Stimulated activated CD8-positive, alpha-beta memory T cell treated with anti-CD3 and anti-CD28 coated beads, Interleukin-15, amount 100 ng/mL, for 48 hours (primary cell): ENCODE results near the gene CCNF.
A peak's percentile ranks its signal among the peaks of the same experiment; 100 is the strongest.

Experiments
- DNase-seq, 2 donors: peaks; one replicate each; pipeline ENCODE4 v3.0.0-alpha.2; 2020; ENCODE audit warnings: low read depth in 2 of 2

CCNF gene

DNA sequence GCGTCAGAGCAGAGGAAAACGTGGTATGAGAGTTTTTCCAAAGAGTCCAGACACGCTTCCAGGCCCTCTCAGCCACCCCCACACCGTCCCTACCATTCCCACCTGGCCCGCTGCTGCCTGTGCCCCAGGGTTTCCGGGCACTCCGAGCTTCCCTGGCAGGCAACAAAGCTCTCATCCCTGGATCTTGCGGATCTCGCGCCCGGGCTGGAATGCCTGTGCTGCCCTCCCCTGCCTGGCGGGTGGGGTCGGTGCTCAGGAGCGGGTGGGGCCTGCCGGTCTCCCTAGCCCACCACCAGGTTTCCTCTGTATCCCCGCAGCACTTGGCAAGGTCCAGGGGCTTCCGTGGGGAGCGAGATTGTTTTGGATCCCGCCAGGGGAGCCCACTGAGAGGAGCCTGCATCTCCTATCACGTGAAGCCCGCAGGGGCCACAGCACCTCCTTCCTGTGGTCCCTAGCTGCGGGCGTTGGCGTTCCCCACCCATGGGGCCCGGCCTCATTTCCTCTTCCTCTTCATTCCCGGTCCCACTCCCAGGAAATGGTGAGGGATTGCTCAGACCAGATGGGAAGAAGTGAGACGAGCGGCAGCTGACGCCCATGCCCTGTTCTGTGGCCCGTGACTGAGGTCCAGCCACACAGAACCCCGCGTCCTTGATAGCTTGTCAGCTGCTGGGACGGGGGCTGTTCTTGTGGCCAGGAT lies 56.7 kb downstream of the CCNF start:
- no peak for DNase-seq

GRCh38 chr16:2486645-2487516 lies 57.6 kb downstream of the CCNF start:
- peak; percentile 55 to 65 for DNase-seq

DNA sequence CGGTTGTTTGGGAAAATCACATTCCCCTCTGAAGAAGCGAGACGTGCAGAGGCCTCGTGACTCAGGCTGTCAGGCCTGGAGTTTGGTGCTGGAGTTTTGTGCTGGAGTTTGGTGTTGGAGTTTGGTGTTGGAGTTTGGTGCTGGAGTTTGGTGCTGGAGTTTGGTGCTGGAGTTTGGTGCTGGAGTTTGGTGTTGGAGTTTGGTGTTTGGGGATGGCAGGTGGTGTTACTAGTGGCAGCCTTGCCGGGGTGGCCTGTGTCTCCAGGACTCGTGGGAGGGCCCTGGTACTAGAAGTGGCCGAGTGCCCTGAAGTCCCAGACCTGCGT lies 58.2 kb downstream of the CCNF start:
- no peak for DNase-seq

- no peak for DNase-seq
Observed at GRCh38 chr16:2487903-2488531, 58.8 kb downstream of the CCNF start.

DNA sequence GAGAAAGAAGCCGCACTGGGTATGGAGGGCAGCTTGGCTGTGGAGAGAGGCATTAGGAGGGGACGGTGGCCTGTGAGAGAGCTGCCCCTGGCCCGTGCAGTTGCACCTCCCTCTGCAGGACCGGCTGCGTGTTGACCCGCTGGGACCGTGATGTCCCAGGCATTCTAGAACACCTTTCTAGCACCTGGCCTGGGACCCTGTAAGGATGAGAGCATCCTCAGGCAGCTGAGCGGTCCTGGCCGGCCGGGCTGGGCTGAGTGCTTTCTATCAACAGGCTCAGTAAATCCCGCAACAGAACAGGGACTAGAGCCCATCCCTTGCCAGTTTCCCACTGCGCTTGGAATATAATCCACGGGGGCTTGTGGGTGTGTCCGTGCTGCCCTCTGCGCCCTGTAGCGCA lies 60.3 kb downstream of the CCNF start:
- no peak for DNase-seq

DNA sequence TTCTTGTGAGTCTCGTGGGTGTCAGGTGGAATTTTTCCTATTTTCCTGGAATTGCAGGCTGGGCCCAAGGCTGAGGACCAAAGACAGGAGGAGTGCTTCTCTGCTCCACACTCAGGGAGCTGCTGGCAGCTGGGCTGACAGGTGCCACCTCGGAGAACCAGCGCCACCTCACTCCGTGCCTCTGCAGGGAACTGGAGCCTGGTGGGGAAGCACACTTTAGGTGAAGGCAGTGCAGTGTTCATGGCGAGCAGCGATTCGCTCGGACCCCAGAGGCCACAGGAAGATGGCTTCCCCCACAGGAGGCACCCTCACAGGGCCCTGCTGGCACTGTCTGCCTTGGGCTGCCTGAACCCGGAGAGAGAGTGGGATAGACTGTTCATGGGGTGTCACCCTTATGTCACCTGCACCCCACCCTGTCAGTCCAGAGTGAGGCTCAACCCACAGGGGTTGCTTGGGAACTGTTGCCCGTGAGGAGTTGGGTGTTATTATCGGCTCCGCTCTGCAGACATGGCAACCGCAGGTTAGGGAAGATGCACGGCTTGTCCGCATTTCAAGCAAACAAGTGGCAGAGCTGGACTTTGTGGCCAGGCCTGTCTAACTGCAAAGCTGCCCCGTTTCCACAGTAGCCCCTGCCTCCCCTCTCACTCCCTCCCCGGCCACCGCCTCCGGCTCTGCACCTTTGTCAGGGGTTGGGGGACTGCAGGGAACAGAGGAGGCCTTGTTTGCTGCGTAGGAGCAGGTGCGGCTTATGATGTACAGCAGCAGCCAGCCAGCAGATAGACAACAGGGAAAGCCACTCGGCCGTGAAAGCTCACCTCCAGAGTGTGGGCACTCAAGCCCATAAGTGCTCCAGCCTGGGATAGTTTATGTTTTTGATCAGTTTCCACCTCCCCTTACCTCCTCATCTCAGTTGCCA lies 61.2 kb downstream of the CCNF start:
- no peak for DNase-seq

GRCh38 chr16:2492292-2492691 lies 63.0 kb downstream of the CCNF start:
- DNase-seq: no peak

DNA sequence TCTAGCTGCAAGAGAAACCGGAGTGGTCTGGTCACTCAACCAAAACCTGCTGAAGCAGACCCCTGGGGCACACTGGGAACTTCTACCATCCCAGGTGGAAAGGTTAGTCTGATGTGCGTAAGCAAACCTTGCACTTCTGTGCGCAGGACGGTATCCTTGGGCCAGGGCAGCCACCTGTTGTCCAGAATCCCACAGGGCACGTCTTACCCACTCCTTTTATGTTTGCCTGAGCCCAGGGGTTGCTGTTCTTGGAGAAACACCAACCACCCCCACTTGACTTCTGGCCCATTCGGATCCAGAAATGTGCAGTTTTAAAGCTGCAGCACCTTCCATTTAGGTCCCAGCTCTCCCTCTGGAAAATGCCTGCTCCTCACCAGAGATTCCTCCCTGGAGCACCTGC lies 64.4 kb downstream of the CCNF start:
- DNase-seq: no peak

- DNase-seq: no peak
Observed at GRCh38 chr16:2494616-2495015, 65.4 kb downstream of the CCNF start.

- DNase-seq: no peak
Observed at GRCh38 chr16:2495041-2495440, 65.8 kb downstream of the CCNF start.

DNA sequence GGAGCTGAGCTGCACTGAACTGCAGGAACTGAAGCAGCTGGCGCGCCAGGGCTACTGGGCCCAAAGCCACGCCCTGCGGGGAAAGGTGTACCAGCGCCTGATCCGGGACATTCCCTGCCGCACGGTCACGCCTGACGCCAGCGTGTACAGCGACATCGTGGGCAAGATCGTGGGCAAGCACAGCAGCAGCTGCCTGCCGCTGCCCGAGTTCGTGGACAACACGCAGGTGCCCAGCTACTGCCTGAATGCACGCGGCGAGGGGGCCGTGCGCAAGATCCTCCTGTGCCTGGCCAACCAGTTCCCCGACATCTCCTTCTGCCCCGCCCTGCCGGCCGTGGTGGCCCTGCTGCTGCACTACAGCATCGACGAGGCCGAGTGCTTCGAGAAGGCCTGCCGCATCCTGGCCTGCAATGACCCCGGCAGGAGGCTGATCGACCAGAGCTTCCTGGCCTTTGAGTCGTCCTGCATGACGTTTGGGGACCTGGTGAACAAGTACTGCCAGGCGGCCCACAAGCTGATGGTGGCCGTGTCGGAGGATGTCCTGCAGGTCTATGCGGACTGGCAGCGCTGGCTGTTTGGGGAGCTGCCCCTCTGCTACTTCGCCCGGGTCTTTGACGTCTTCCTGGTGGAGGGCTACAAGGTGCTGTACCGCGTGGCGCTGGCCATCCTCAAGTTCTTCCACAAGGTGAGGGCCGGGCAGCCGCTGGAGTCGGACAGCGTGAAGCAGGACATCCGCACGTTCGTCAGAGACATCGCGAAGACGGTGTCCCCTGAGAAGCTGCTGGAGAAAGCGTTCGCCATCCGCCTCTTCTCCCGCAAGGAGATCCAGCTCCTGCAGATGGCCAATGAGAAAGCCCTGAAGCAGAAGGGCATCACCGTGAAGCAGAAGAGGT lies 67.2 kb downstream of the CCNF start:
- no peak for DNase-seq

DNA sequence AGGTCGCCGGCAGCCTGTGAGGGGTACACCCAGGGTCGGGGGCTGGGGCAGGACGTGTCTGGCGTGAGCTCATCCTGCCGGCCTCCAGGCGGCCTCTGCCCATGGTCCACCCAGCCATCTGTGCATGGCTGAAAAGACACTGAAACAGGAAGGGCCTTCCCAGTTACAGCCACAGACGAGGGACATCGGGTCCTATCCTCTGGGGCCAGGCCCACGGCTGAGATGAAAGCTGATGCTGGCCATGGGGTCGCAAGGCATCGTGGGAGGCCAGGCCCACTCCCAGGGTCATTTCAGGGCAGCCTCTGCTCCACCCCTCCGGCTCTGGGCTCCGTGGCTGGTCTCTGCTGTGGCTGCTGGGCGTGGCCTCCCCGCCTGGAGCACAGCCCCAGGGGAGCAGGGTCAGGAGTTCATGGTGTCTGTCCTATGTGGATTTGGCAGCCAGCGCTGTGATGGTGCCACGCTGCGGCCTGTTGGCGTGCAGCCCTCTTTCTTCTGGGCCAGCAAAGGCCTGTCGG lies 67.9 kb downstream of the CCNF start:
- DNase-seq: no peak

DNA sequence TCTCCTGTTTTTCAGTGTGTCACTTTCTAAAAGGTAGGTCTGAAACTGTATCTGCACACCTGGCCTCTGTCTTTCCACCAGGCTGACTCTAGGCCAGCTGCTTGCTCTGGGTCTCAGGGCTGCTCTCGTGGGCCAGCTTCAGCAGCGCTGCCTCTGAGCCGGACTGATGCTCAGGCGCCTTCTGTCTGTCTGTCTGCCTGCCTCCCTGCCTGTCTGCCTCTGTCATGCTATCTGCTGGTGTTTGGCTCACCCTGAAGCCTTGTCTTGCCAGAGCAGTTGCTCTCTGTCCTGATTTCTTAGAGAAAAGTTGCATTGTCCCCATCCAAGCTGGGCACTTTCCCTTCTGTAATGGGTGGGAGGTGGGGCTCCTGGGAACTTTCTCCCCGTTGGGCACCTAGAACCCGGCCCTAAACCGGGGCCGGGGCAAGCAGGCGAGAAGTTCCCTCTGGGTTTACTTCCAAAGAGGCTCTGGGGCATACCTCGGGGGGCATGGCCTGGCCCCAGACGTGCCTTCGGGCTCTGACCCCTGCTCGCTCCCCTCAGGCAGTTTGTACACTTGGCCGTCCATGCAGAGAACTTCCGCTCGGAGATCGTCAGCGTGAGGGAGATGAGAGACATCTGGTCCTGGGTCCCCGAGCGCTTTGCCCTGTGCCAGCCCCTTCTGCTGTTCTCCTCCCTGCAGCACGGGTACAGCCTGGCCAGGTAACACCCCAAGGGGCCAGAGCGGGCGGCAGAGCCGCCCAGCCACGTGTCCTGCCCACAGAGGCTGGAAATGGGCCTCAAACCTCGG lies 68.6 kb downstream of the CCNF start:
- DNase-seq: no peak

- DNase-seq: no peak
Observed at GRCh38 chr16:2498531-2499253, 69.4 kb downstream of the CCNF start.

DNA sequence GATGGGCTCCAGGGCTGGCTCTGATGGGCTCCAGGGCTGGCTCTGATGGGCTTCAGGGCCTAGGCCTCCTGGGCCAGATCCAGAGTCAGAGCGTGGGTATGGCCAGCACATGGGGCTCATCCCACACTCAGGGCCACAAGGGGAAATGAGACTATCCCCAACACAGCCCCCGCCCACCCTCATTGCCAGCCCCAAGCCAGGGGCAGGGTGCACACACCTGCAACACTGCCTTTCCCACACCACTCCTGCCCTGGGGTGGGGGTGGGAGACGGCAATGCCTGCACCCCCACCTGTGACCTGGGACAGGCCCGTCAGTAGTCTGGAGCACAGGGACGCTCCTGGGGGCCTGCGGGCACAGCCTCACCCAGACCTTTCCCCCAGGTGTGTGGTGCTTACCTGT lies 70.2 kb downstream of the CCNF start:
- DNase-seq: no peak

GRCh38 chr16:2499890-2500429 lies 70.7 kb downstream of the CCNF start:
- DNase-seq: no peak

DNA sequence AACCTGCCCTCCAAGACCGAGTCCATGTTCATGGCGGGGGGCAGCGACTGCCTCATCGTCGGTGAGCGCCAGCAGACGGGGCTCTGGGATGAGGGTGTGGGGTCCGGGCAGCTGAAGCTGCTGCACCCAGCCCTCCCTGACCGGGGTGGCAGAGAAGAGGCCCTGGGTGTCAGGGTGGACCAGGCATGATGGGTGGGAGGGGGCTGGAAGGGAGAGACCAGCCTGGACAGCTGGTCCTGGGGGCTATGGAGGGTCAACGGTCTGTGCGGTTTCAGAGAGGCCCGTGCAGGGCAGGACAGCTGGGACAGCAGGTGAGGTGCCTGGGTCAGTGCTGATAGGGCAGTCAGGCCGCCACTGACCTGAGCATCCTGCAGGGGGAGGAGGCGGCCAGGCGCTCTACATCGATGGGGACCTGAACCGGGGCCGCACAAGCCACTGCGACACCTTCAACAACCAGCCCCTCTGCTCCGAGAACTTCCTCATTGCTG lies 71.2 kb downstream of the CCNF start:
- no peak for DNase-seq

- peak; percentile 58 to 60 for DNase-seq
Observed at GRCh38 chr16:2500918-2501750, 71.9 kb downstream of the CCNF start.
